Keratinocyte (primary cell): Measurements from ENCODE around the gene EFTUD2.

ENCODE experiments used
- CTCF ChIP-seq, 3 experiments: IDR thresholded peaks in 1 of 3; conservative IDR thresholded peaks in 1 of 3; optimal IDR thresholded peaks in 1 of 3; 2 replicates in 2 of 3; 3 replicates in 1 of 3; pipeline versions ENCODE3 to v1.5.1; 2011; ENCODE audit warnings: low read length in 3 of 3, mild to moderate bottlenecking in 3 of 3, moderate library complexity in 2 of 3, control low read depth in 1 of 3, inconsistent platforms in 1 of 3; ENCODE audit not compliant: insufficient read depth in 2 of 3; ENCODE audit errors: extremely low read depth in 1 of 3
- EZH2 ChIP-seq: IDR thresholded peaks from one replicate; pipeline ENCODE4 v1.6.1; 2012; ENCODE audit warnings: inconsistent platforms, mild to moderate bottlenecking, low read length, moderate library complexity

- no peak for TF ChIP-seq CTCF (optimal IDR thresholded peaks at IDR 0.05 in 1 of 3, IDR thresholded peaks at IDR 0.05 in 1 of 3, conservative IDR thresholded peaks at IDR 0.05 in 1 of 3; ENCODE audit: extremely low read depth in 1 of 3, insufficient read depth in 2 of 3, low read length in 3 of 3)
- no peak for TF ChIP-seq EZH2
These were observed 20.2 kb upstream of the EFTUD2 start for GRCh38 chr17:44919411-44919810.
